CD4-positive, alpha-beta T cell (primary cell): ENCODE results near the gene GUCD1. TPM values are rescaled to one million over a fixed set of nuclear protein-coding genes. Genes with fewer than 3 reads are reported as not detected.

Experiments used
- ATAC-seq: fragments of 200-7000 bp; cut with Tn5 transposase; one replicate; pipeline ENCODE4 v1.10.0; 2022; ENCODE audit warnings: mild to moderate bottlenecking; ENCODE audit not compliant: poor library complexity
- CTCF ChIA-PET: fragments of 350-600 bp; sonication (Branson Sonifier 250); formaldehyde crosslinking; loops from one replicate; lab custom pipeline; 2021; ENCODE audit warnings: antibody characterized with exemption, inconsistent platforms; lab: Charles Lee
- POLR2A ChIA-PET: fragments of 350-600 bp; sonication (Branson Sonifier 250); formaldehyde crosslinking; loops from one replicate; lab custom pipeline; 2021; ENCODE audit warnings: antibody characterized with exemption, inconsistent platforms; lab: Charles Lee
- DNase-seq, 14 experiments: peaks; one replicate each; pipeline ENCODE4 v3.0.0-alpha.2; 2013 to 2020; ENCODE audit warnings: mixed read lengths in 2 of 14
- H3K27ac ChIP-seq, 2 donors: one replicate each; pipeline versions ENCODE4 v1.5.1 to v1.7.0; 2013; ENCODE audit warnings: low read length in 2 of 2, low read depth in 1 of 2, mild to moderate bottlenecking in 1 of 2
- H3K27me3 ChIP-seq, 2 experiments: 1 replicate in 1 of 2; 2 replicates in 1 of 2; pipeline versions ENCODE4 v1.6.1 to v1.7.0; 2013; ENCODE audit warnings: low read length in 2 of 2, control low read depth in 1 of 2, mild to moderate bottlenecking in 1 of 2, moderate library complexity in 1 of 2; ENCODE audit not compliant: insufficient read depth in 2 of 2, control insufficient read depth in 1 of 2
- H3K36me3 ChIP-seq: one replicate; pipeline ENCODE4 v1.6.1; 2013; ENCODE audit warnings: low read length, control low read depth; ENCODE audit not compliant: insufficient read depth
- H3K4me1 ChIP-seq: one replicate; pipeline ENCODE4 v1.6.1; 2013; ENCODE audit warnings: low read length, control low read depth; ENCODE audit not compliant: insufficient read depth
- H3K4me3 ChIP-seq: one replicate; pipeline ENCODE4 v1.5.1; 2013; ENCODE audit warnings: mild to moderate bottlenecking, low read length, moderate library complexity
- H3K9me3 ChIP-seq, 2 experiments: 1 replicate in 1 of 2; 2 replicates in 1 of 2; pipeline versions ENCODE4 v1.6.1 to v1.7.0; 2013; ENCODE audit warnings: low read length in 2 of 2, mild to moderate bottlenecking in 2 of 2, control low read depth in 1 of 2, moderate library complexity in 1 of 2; ENCODE audit not compliant: control insufficient read depth in 1 of 2, insufficient read depth in 1 of 2
- H3K27ac Mint-ChIP-seq: one replicate; pipeline ENCODE4 v1.8.0; 2020; ENCODE audit warnings: mixed read lengths
- H3K27me3 Mint-ChIP-seq: one replicate; pipeline ENCODE4 v1.8.0; 2021; ENCODE audit warnings: mixed read lengths
- H3K36me3 Mint-ChIP-seq: one replicate; pipeline ENCODE4 v1.8.0; 2021; ENCODE audit warnings: low read depth, mixed read lengths
- H3K4me1 Mint-ChIP-seq: one replicate; pipeline ENCODE4 v1.8.0; 2021; ENCODE audit warnings: low read depth, mixed read lengths
- H3K4me3 Mint-ChIP-seq: one replicate; pipeline ENCODE4 v1.8.0; 2020; ENCODE audit warnings: mild to moderate bottlenecking, mixed read lengths
- H3K9me3 Mint-ChIP-seq: one replicate; pipeline ENCODE4 v1.8.0; 2020; ENCODE audit warnings: mixed read lengths
- CTCF ChIP-seq: fragments of 200-600 bp; IDR thresholded peaks from one replicate; pipeline ENCODE4 v1.8.0; 2022; ENCODE audit warnings: antibody characterized with exemption, mild to moderate bottlenecking
- intact Hi-C, 2 experiments: fragments of 100-400 bp; cut with DNase I in 1 of 2; cut with micrococcal nuclease in 1 of 2; formaldehyde crosslinking; loops; one replicate each; pipeline versions ENCODE4 v1.15.1 to v1.9.0; 2023 to 2025; cut with DNase I, micrococcal nuclease
- total RNA-seq, 174 experiments: library from RNA in 2 of 174; stranded (reverse) in 2 of 174; gene quantifications; one replicate each; pipeline ENCODE4 v1.2.3 and lab custom pipeline; 2021 to 2026

GUCD1 gene
- total RNA-seq, 2 experiments from 2014 or later = 60.9 to 68.3 TPM

GRCh38 chr22:24595863-24596262, 40.9 kb upstream of the GUCD1 start:
- Mint-ChIP-seq H3K27ac (no peak overlapping the region), H3K4me3 (no peak overlapping the region), H3K36me3 (no peaks in the 10 kb centered on the region), H3K9me3 (no peaks in the 10 kb centered on the region), H3K27me3 (peaks cover 6% of the 10 kb centered on the region), H3K4me1 (peaks cover 9% of the 10 kb centered on the region)
- ChIA-PET POLR2A (no interaction called here), CTCF (no interaction called here)
- peaks cover 3 to 6% of the 10 kb centered on the region in 2 experiments for H3K27me3 ChIP-seq
- H3K27ac ChIP-seq = no peak overlapping the region
- no peak for DNase-seq
- intact Hi-C loops = no loop called here
- TF ChIP-seq CTCF = no peak
- no peak overlapping the region for H3K4me3 ChIP-seq
- peaks cover 0 to 4% of the 10 kb centered on the region in 2 experiments for H3K9me3 ChIP-seq
- peaks cover 12% of the 10 kb centered on the region for H3K4me1 ChIP-seq
- no peak for ATAC-seq
- H3K36me3 ChIP-seq = no peaks in the 10 kb centered on the region

DNA sequence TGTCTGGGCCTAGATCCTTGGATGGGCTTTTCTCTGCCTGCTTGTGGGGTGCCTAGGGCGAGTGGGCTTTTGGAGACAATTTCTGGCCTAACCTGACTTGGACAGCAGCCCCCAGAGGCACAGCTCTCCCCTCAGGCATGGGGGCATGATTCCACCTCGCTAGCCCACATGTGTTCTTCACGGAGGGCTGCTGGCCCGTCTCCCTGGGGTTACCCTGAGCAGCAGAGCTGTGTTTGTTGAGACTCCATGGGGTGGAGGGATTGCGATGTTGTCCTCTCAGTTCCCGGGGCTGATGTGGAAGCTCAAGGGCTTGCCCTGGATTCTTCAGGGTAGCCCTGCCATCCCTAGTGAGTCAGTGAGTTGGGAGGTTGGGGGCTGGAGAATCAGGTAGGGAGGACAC, 40.3 kb upstream of the GUCD1 start:
- H3K27me3 Mint-ChIP-seq = peaks cover 6% of the 10 kb centered on the region
- no peaks in the 10 kb centered on the region for H3K36me3 Mint-ChIP-seq
- no peak overlapping the region for H3K4me3 ChIP-seq
- no peak for TF ChIP-seq CTCF
- peaks cover 0 to 4% of the 10 kb centered on the region in 2 experiments for H3K9me3 ChIP-seq
- H3K36me3 ChIP-seq = no peaks in the 10 kb centered on the region
- ChIA-PET CTCF (no interaction called here), POLR2A (no interaction called here)
- no peak for ATAC-seq
- no peak overlapping the region for H3K27ac Mint-ChIP-seq
- H3K4me1 Mint-ChIP-seq = peaks cover 9% of the 10 kb centered on the region
- no peak for DNase-seq
- no peak overlapping the region for H3K27ac ChIP-seq
- H3K9me3 Mint-ChIP-seq = no peaks in the 10 kb centered on the region
- peaks cover 12% of the 10 kb centered on the region for H3K4me1 ChIP-seq
- no peak overlapping the region for H3K4me3 Mint-ChIP-seq
- peaks cover 3 to 6% of the 10 kb centered on the region in 2 experiments for H3K27me3 ChIP-seq
- intact Hi-C loops = no loop called here

DNA sequence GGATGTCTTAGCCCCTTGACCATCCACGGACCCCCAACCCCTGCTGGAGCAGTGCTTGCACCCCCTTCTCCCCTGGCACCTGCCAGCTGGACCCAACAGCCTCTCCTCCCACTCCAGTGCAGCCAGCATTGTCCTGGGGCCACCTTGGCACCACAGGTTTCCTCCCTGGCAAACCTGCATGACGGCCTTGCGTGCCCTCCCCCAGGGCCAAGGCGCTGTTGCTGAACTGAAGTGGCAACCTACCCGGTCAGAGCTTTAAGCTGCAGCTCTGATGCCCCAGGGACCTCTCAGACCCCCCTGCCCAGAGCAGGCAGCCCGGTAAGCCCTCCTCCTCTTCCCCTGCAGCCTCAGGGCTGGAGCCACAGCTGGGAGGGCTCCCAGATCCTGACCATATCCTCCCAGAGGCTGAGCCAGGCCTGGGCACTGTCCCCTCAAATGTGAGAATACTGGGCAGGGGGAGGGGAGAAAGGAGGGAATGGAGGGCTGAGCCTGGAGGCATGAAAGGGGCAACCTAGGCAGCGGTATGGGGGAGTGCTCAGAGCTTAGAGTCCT, 39.7 kb upstream of the GUCD1 start:
- Mint-ChIP-seq H3K4me3 (no peak overlapping the region), H3K4me1 (peaks cover 8% of the 10 kb centered on the region), H3K36me3 (no peaks in the 10 kb centered on the region), H3K27me3 (peaks cover 6% of the 10 kb centered on the region), H3K9me3 (no peaks in the 10 kb centered on the region), H3K27ac (no peak overlapping the region)
- H3K27ac ChIP-seq = no peak overlapping the region
- ChIA-PET POLR2A (no interaction called here), CTCF (interaction anchor here (0.6 kb wide), 1 partner anchor 35 kb away, joined by 4 read pairs; no protein-coding TSS in a partner anchor)
- intact Hi-C loops = no loop called here
- H3K4me3 ChIP-seq = no peak overlapping the region
- peak in 1 of 14 experiments; percentile 10 for DNase-seq
- no peak for ATAC-seq
- H3K9me3 ChIP-seq = peaks cover 0 to 4% of the 10 kb centered on the region in 2 experiments
- no peaks in the 10 kb centered on the region for H3K36me3 ChIP-seq
- H3K27me3 ChIP-seq = peaks cover 3 to 6% of the 10 kb centered on the region in 2 experiments
- H3K4me1 ChIP-seq = peaks cover 12% of the 10 kb centered on the region
- TF ChIP-seq CTCF = no peak
